IPS-11a (cell line): ENCODE measurements around the gene CDK17.
"Not testable (repeated sequence)": the region's sequence is repeated elsewhere in the genome, so short reads cannot be mapped to it uniquely, and the experiment has no call there.

ENCODE experiments used
- H3K4me3 ChIP-seq: one replicate; pipeline ENCODE4 v1.5.1; 2013; ENCODE audit warnings: low read depth, low read length, control low read depth

CDK17 gene

GRCh38 chr12:96395236-96395635, 5.0 kb downstream of the CDK17 start:
- H3K4me3 ChIP-seq: no peak overlapping the region

GRCh38 chr12:96393229-96393628, 7.0 kb downstream of the CDK17 start:
- H3K4me3 ChIP-seq: not testable (repeated sequence)

GRCh38 chr12:96392397-96392796, 7.8 kb downstream of the CDK17 start:
- H3K4me3 ChIP-seq: no peak overlapping the region

GRCh38 chr12:96387981-96388380, 12.3 kb downstream of the CDK17 start:
- H3K4me3 ChIP-seq: no peak overlapping the region

- no peak overlapping the region for H3K4me3 ChIP-seq
Observed at GRCh38 chr12:96386794-96387193, 13.4 kb downstream of the CDK17 start.

- no peak overlapping the region for H3K4me3 ChIP-seq
Observed at GRCh38 chr12:96383991-96384390, 16.2 kb downstream of the CDK17 start.

GRCh38 chr12:96383371-96383770, 16.9 kb downstream of the CDK17 start:
- no peak overlapping the region for H3K4me3 ChIP-seq

DNA sequence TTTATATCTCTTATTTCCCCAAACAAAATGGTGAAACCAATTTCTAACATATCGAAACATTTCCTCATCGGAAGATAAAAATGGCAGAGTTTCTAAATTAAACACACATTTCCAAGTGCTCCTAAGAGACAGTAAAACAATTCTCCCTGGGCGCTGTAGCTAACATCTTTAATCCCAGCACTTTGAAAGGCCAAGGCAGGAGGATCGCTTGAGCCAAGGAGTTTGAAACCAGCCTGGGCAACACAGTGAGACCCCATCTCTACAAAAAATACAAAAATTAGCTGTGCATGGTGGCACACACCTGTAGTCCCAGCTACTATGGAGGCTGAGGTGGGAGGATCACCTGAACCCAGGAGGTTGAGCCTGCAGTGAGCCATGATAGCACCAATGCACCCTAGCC, 20.5 kb downstream of the CDK17 start:
- H3K4me3 ChIP-seq: not testable (repeated sequence)

DNA sequence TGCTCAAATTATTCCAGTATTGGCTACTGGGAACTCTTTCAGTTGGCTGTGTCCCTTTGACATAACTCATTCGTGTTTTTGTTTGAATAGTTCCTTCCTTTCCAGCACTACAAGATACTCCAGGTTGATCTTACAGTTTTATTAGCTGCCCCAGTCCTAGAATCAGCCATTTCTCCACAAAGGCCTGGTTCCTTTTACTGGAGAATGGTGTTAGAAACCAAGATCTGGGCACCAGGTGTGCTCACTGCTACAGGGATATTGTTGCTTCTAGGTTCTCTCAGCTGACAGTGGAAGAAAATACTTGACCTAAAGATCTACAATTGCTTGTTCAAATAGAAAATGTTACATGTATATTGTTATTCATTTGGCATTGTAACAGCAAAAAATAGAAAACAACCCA, 21.9 kb downstream of the CDK17 start:
- no peak overlapping the region for H3K4me3 ChIP-seq

- no peak overlapping the region for H3K4me3 ChIP-seq
Observed at GRCh38 chr12:96376865-96377264, 23.4 kb downstream of the CDK17 start.

DNA sequence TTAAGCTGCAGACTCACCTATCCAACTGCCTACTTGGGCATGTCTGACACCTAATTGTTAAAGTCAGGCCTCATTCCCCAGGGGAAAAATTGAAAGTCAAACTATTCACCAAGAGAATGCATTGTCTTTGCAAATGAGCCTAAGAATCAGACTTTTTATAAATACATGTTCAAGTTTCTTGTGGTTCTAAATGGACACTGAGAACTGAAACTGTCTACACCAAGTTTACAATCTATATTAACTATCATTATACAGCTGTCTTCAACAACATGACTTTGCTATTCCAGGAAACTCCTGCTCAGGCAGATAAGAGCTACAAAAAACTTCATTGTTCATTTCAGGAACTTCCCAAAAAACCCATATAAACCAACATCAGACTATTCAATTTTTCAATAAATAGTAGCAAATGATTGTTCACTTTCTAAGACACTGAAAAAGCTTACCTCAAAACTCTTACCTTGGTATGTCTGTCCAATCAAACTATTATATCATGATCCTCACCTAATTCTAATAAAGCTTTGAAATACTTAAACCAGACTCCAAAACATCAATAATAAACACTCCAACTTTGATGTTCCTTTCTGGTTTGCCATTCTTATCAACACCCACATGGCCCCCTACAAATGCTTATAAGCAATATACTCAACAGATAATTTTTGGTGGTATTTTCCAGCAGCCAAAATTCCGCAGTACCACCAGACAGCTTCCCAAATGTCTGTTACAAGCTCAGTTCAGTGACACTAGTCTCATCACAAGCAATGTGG, 24.2 kb downstream of the CDK17 start:
- no peak overlapping the region for H3K4me3 ChIP-seq

DNA sequence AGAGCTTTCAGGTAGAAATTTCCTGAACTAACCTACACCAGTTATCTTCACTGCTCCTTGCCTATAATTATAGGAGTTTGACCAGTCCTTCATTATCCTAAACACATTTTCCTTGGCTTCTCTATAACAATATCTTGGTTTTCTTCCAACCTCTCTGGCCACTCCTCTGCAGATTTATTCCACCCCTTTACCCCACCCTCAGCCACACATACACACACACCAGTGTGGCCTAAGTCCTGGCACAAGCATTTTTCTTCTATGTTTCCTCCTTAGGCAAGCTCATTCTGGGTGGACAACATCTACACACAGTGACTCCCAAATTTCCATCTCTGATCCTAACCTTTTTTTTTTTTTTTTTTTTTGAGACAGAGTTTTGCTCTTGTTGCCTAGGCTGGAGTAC, 25.1 kb downstream of the CDK17 start:
- no peak overlapping the region for H3K4me3 ChIP-seq

GRCh38 chr12:96371790-96372699, 28.2 kb downstream of the CDK17 start:
- H3K4me3 ChIP-seq: no peak overlapping the region

GRCh38 chr12:96371138-96371789, 29.0 kb downstream of the CDK17 start:
- no peak overlapping the region for H3K4me3 ChIP-seq

DNA sequence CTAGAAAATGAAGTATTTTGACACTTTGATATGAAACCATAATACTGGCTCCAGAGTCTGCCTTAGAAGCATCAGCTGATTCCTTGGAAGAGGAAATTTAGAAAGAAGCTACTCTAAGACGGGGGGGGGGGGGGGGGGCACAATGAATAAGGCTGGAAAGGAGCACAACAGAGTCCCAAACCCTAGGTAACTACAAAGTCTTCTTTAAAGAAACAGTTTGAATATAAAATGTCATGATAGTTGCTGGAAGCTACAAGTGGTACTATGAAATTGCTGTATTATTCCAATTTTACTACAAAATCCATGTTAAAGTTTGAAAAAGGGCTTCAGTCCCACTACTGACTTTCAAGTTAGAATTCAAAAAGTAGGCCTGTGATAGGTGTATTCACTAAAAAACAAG, 31.6 kb downstream of the CDK17 start:
- no peak overlapping the region for H3K4me3 ChIP-seq

GRCh38 chr12:96368233-96368632, 32.0 kb downstream of the CDK17 start:
- H3K4me3 ChIP-seq: no peak overlapping the region

DNA sequence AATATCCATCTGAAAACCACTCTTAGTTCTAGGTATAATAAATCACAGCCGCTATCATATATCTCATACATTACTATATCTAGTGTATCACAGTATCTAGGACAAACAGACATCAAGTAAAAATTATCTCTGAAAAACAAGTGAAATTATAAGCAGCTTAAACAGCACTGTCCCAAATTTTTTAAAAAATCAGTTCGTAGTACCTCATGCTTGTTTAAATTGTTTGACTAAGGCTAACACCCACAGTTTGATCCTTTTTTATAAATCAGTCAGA, 33.9 kb downstream of the CDK17 start:
- no peak overlapping the region for H3K4me3 ChIP-seq

GRCh38 chr12:96365604-96366380, 34.4 kb downstream of the CDK17 start:
- H3K4me3 ChIP-seq: no peak overlapping the region

DNA sequence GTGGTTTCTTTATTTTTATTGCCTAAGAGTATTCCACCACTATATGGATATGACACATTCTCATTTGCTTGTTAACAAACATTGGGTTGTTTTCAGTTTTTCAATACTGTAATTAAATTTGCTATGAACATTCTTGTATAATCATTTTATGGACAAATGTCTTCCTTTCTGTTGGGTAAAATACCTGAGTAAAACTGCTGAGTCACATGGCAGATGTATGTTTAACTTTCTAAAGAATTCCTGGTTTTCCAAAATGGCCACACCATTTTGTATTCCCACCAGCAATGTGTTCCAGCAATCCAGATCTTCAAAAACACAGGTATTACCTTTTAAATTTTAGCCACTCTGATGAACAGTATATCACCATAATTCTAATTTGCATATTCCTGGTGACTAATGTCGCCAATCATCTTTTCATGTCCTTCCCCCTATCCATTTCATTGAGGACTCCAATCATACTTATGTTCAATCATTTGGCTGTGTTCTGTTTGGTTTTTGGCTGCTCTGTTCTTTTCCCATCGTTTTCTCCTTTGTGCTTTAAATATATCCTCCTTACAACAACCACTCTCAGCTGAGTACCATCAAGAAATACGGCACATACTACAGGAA, 36.0 kb downstream of the CDK17 start:
- no peak overlapping the region for H3K4me3 ChIP-seq

GRCh38 chr12:96361074-96361473, 39.2 kb downstream of the CDK17 start:
- no peak overlapping the region for H3K4me3 ChIP-seq

GRCh38 chr12:96360550-96360949, 39.7 kb downstream of the CDK17 start:
- H3K4me3 ChIP-seq: no peak overlapping the region
